Uterus (tissue), 4 donors: Measurements from ENCODE around the gene TMEM80. TPM values are rescaled to one million over a fixed set of nuclear protein-coding genes. Genes with fewer than 3 reads are reported as not detected.

Experiments used
- DNase-seq, 2 donors: peaks; one replicate each; pipeline ENCODE4 v3.0.0-alpha.2; 2019 to 2020
- H3K27ac ChIP-seq, 2 donors: fragments of 200-600 bp; sonication (generic); 1 replicate in 1 of 2; 2 replicates in 1 of 2; pipeline ENCODE4 v1.5.1; 2016 to 2018
- H3K27me3 ChIP-seq, 2 donors: fragments of 200-600 bp; sonication (generic); one replicate each; pipeline ENCODE4 v1.5.1; 2018 to 2019; ENCODE audit warnings: control low read depth in 1 of 2
- H3K36me3 ChIP-seq, 2 donors: fragments of 200-600 bp; sonication (generic); one replicate each; pipeline ENCODE4 v1.5.1; 2019; ENCODE audit warnings: control low read depth in 1 of 2
- H3K4me1 ChIP-seq, 2 donors: fragments of 200-600 bp; sonication (generic); one replicate each; pipeline ENCODE4 v1.5.1; 2018 to 2019; ENCODE audit warnings: control low read depth in 1 of 2
- H3K4me3 ChIP-seq, 2 donors: fragments of 200-600 bp; sonication (generic); 1 replicate in 1 of 2; 2 replicates in 1 of 2; pipeline ENCODE4 v1.5.1; 2018 to 2019; ENCODE audit warnings: mild to moderate bottlenecking in 1 of 2
- H3K9me3 ChIP-seq, 2 donors: fragments of 200-600 bp; sonication (generic); one replicate each; pipeline ENCODE4 v1.5.1; 2019; ENCODE audit warnings: control low read depth in 1 of 2
- POLR2A ChIP-seq, 2 donors: fragments of 450-650 bp; IDR thresholded peaks; one replicate each; pipeline ENCODE4 v1.6.1; 2016; ENCODE audit warnings: antibody characterized with exemption in 2 of 2, mild to moderate bottlenecking in 1 of 2, moderate library complexity in 1 of 2
- intact Hi-C: fragments of 100-400 bp; cut with DNase I; formaldehyde crosslinking; loops from one replicate; pipeline ENCODE4 v1.15.1; 2023; ENCODE audit warnings: low total_unique reads
- total RNA-seq, 4 donors: library from RNA; depleted of rRNA in 3 of 4; stranded (reverse); fragments of >200 nt in 3 of 4; gene quantifications; one replicate each; pipeline versions ENCODE4 v1.1.0 to v1.2.4, GENCODE V29; 2014 to 2023
- TF ChIP-seq, protein P1 (sequence below), 4 experiments: fragments of 200-600 bp in 2 of 4; fragments of 450-650 bp in 2 of 4; sonication (generic) in 2 of 4; IDR thresholded peaks; one replicate each; pipeline ENCODE4 v1.5.1; 2016 to 2019; ENCODE audit warnings: antibody characterized with exemption in 4 of 4, mild to moderate bottlenecking in 2 of 4, moderate library complexity in 1 of 4
- donor health status: DM: yes; HTN: yes; CAD: no.

The TMEM80 gene
- total RNA-seq, 4 donors from 2014 or later = 2.6 to 35.3 (median 8.1) TPM

DNA sequence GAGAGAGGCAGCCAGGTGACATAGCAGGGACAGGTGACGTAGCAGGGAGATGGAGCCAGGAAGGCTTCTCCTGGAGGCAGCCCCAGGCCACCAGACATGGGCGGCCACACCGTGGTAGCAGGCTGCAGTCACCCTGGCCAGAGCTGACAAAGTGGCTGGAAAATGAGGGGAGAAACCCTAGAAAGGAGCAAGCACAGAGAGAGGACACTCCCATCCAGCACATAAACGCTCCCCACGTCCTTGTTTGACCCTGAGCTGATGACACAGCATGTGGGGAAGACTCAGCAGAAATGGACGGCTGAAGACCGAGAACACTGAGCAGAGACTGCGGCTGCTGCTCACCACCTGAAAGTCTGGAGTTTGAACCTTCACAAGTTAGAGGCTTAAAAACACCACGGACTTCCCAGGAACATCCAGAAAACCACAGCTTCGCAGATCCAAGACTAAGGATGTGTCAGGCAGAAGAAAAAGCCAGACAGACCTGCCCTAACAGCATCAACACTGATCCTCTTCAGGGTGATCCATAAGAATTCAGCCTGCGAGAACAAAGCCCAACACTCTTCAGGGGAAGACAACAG is 29.8 kb upstream of the TMEM80 start:
- Histone ChIP-seq H3K36me3 (no peaks in the 10 kb centered on the region), H3K27ac (peak overlapping the region; percentile 18 to 20), H3K9me3 (no peaks in the 10 kb centered on the region), H3K4me1 (no peaks in the 10 kb centered on the region), H3K4me3 (no peak overlapping the region), H3K27me3 (no peaks in the 10 kb centered on the region)
- intact Hi-C loops = no loop called here
- TF ChIP-seq, protein P1, sequence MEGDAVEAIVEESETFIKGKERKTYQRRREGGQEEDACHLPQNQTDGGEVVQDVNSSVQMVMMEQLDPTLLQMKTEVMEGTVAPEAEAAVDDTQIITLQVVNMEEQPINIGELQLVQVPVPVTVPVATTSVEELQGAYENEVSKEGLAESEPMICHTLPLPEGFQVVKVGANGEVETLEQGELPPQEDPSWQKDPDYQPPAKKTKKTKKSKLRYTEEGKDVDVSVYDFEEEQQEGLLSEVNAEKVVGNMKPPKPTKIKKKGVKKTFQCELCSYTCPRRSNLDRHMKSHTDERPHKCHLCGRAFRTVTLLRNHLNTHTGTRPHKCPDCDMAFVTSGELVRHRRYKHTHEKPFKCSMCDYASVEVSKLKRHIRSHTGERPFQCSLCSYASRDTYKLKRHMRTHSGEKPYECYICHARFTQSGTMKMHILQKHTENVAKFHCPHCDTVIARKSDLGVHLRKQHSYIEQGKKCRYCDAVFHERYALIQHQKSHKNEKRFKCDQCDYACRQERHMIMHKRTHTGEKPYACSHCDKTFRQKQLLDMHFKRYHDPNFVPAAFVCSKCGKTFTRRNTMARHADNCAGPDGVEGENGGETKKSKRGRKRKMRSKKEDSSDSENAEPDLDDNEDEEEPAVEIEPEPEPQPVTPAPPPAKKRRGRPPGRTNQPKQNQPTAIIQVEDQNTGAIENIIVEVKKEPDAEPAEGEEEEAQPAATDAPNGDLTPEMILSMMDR (IDR thresholded peaks at IDR 0.05) = no peak
- TF ChIP-seq POLR2A (IDR thresholded peaks at IDR 0.05) = no peak
- peak in 1 of 2 donors; percentile 58 for DNase-seq

DNA sequence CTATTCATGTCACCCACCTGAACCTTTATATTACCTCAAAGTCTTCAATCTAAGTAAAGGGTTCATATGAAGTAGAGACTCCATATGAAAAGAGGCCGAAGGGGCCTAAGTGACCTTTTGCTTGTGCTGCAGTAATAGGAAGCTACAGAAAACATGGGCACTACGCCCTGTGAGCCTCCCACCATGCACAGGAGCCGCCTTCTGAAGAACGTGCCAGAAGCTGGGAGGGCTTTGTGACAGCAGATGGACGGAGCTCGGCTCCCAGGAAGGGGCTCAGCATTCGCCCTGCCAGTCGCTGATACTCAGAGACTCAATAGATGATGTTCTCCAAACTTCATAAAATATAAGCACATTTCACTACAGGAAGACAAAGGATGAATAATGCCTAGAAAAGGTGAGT is 21.8 kb upstream of the TMEM80 start:
- H3K27ac ChIP-seq = no peak overlapping the region
- no peak for DNase-seq
- H3K9me3 ChIP-seq = no peaks in the 10 kb centered on the region
- intact Hi-C loops = no loop called here
- no peaks in the 10 kb centered on the region for H3K36me3 ChIP-seq
- no peak overlapping the region for H3K4me3 ChIP-seq
- H3K4me1 ChIP-seq = no peaks in the 10 kb centered on the region
- TF ChIP-seq, protein P1 (IDR thresholded peaks at IDR 0.05) = no peak
- no peak for TF ChIP-seq POLR2A (IDR thresholded peaks at IDR 0.05)
- no peaks in the 10 kb centered on the region for H3K27me3 ChIP-seq

DNA sequence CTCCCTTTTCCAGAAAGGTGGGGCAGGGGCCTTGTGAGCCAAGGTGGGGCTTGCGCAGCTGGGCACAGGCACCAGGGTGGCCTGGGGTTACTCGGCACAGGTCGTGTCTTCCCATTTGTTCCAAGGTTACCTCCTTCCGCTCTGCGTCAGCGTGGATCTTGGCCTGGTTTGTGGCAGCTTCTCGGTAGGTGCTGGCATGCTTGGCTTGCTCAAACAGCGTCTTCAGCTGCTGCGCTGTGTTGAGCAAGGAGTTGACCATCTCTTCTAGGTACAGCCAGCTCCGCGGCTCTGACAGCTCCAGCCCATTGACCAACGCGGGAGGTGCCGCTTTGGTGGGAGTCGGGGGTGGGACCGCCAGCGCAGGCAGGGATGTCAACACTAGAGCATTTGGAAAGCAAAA is 21.2 kb upstream of the TMEM80 start:
- no peak for DNase-seq
- Histone ChIP-seq H3K27ac (no peak overlapping the region), H3K4me3 (no peak overlapping the region), H3K27me3 (no peaks in the 10 kb centered on the region), H3K36me3 (no peaks in the 10 kb centered on the region), H3K4me1 (no peaks in the 10 kb centered on the region), H3K9me3 (no peaks in the 10 kb centered on the region)
- TF ChIP-seq POLR2A (IDR thresholded peaks at IDR 0.05) = no peak
- TF ChIP-seq, protein P1 (IDR thresholded peaks at IDR 0.05) = no peak
- intact Hi-C loops = no loop called here

DNA sequence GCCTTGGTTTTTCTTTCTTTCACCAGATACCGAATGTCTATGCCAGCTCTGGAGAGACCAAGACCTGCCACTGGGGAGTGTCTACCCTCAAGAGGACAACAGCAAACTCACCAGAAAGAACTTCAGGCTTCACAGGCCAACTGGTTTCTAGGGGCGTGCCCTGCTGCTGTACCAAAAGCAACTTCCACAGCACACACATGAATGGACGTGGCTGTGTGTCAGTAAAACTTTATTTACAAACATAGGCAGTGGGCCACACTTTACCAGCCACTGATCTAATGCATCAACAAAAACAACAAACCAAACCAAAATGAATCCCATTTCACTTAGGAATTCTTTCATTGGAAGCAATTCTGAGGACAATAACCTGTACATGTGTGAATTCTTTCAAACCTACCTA is 17.3 kb upstream of the TMEM80 start:
- no peaks in the 10 kb centered on the region for H3K4me1 ChIP-seq
- intact Hi-C loops = no loop called here
- H3K9me3 ChIP-seq = no peaks in the 10 kb centered on the region
- H3K4me3 ChIP-seq = no peak overlapping the region
- no peak overlapping the region for H3K27ac ChIP-seq
- no peaks in the 10 kb centered on the region for H3K36me3 ChIP-seq
- DNase-seq = no peak
- TF ChIP-seq POLR2A (IDR thresholded peaks at IDR 0.05) = no peak
- TF ChIP-seq, protein P1 (IDR thresholded peaks at IDR 0.05) = no peak
- no peaks in the 10 kb centered on the region for H3K27me3 ChIP-seq

DNA sequence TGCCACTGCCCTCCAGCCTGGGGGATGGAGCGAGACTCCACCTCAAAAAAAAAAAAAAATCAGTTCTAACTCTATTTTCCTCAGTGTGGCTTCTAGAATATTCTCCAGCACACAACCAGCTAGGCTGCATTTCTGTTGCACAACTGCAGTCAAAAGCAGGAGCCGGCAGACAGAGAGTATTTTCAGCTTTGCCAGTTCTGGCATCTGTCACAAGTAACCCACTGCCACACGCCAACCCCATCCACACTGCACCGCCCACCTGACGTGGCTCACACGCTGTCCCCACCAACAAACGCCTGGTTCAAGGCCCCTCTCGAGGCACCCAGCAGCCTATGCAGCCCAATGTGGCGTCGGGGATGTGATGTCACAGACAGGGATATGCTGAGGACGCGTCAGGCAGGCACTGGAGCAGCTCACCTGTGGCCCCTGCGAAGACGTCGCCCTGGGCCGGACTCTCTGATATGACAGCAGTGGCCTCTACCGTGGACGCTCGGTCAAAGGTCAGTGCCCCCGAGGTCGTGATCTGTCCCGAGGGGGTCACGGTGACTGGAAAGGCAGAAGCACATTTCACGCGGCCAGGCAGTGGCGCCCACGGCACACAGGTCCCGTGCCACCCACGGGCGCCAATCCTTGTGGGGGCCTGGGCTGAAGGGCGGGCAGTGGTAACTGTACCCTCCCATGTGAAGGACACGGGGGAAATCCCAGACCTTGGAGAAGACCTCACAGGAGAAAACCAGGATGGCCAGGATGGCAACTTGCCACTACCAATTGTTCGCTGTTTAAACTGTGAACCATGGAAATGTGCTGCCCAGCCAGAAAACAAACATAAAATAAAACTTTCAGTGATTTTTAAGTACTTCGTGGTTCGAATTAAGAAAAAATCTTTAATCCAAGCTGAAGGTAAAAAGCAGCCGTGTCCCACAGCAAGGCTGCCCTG is 16.1 kb upstream of the TMEM80 start:
- Histone ChIP-seq H3K4me3 (no peak overlapping the region), H3K9me3 (no peaks in the 10 kb centered on the region), H3K36me3 (no peaks in the 10 kb centered on the region), H3K27ac (no peak overlapping the region), H3K4me1 (no peaks in the 10 kb centered on the region), H3K27me3 (no peaks in the 10 kb centered on the region)
- intact Hi-C loops = no loop called here
- no peak for TF ChIP-seq POLR2A (IDR thresholded peaks at IDR 0.05)
- TF ChIP-seq, protein P1 (IDR thresholded peaks at IDR 0.05) = no peak
- no peak for DNase-seq
